K562 (cell line): ENCODE data around the gene ATP6V1F. TPM values are rescaled to one million over a fixed set of nuclear protein-coding genes. Genes with fewer than 3 reads are reported as not detected.

Source experiments
- ATAC-seq: fragments of 200-7000 bp; cut with Tn5 transposase; 3 replicates; pipeline ENCODE4 v1.9.1; 2020; ENCODE audit warnings: moderate library complexity
- BruUV-seq: library from RNA; stranded (reverse); fragments of 400-500 nt; replicated peaks from 2 replicates; lab custom pipeline; 2021; lab: Mats Ljungman, UMichigan
- CTCF ChIA-PET: fragments of 300-600 bp; formaldehyde crosslinking; extraction: SDS; loops from one replicate; lab custom pipeline; 2021; ENCODE audit warnings: low intra/inter-chr PET ratio; lab: Yijun Ruan, JAX
- POLR2A ChIA-PET: fragments of 300-600, 350-650 bp; sonication (Branson Sonifier 250); formaldehyde crosslinking; extraction: SDS; loops from one replicate; lab custom pipeline; 2021; ENCODE audit warnings: antibody characterized with exemption, inconsistent platforms; lab: Yijun Ruan, JAX
- DNase-seq, 4 experiments: peaks; one replicate each; pipeline versions ENCODE4 v3.0.0 to v3.0.0-alpha.2; 2011 to 2018; ENCODE audit warnings: low spot score in 3 of 4, mixed read lengths in 3 of 4; ENCODE audit errors: extremely low read depth in 1 of 4
- FAIRE-seq: peaks from 2 replicates; lab custom pipeline; 2011; peaks lifted over from hg19 to GRCh38; lab: Jason Lieb, UNC
- H2AFZ ChIP-seq: 2 replicates; pipeline ENCODE4 v1.6.0; 2011; ENCODE audit warnings: low read depth, low read length, control low read depth, inconsistent platforms
- H3K27ac ChIP-seq: fragments of 200-600 bp; 3 replicates; pipeline ENCODE4 v1.8.0; 2011; ENCODE audit warnings: low read depth, mild to moderate bottlenecking, control low read depth, inconsistent platforms, low read length, moderate library complexity, mixed read lengths; ENCODE audit errors: extremely low read depth
- H3K27me3 ChIP-seq, 2 experiments: fragments of 300-600 bp in 1 of 2; 2 replicates in 1 of 2; 3 replicates in 1 of 2; pipeline versions ENCODE4 v1.6.0 to v1.8.0; 2011; ENCODE audit warnings: inconsistent platforms in 2 of 2, low read length in 2 of 2, mild to moderate bottlenecking in 1 of 2, mixed read lengths in 1 of 2, moderate library complexity in 1 of 2; ENCODE audit not compliant: control insufficient read depth in 2 of 2, insufficient read depth in 2 of 2
- H3K36me3 ChIP-seq: fragments of 300-600 bp; 3 replicates; pipeline ENCODE4 v1.8.0; 2011; ENCODE audit warnings: mild to moderate bottlenecking, low read length, inconsistent platforms; ENCODE audit not compliant: control insufficient read depth, insufficient read depth
- H3K4me1 ChIP-seq, 2 experiments: fragments of 200-600 bp in 1 of 2; replicated peaks in 1 of 2; 2 replicates in 1 of 2; 3 replicates in 1 of 2; pipeline versions ENCODE4 v1.5.1 to v1.8.0; 2011; ENCODE audit warnings: inconsistent platforms in 2 of 2, low read length in 2 of 2, mild to moderate bottlenecking in 1 of 2, mixed read lengths in 1 of 2, moderate library complexity in 1 of 2; ENCODE audit not compliant: control insufficient read depth in 2 of 2, insufficient read depth in 2 of 2
- H3K4me2 ChIP-seq: 2 replicates; pipeline ENCODE4 v1.6.1; 2011; ENCODE audit warnings: low read length, control low read depth, inconsistent platforms, mixed read lengths; ENCODE audit not compliant: insufficient read depth
- H3K4me3 ChIP-seq: fragments of 200-600 bp; sonication (generic), shearing (Covaris generic); 2 replicates; pipeline ENCODE4 v1.5.1; 2016; ENCODE audit warnings: control low read depth, inconsistent platforms
- H3K79me2 ChIP-seq: fragments of 200-600 bp; 3 replicates; pipeline ENCODE4 v1.8.0; 2011; ENCODE audit warnings: low read length, inconsistent platforms; ENCODE audit not compliant: control insufficient read depth, insufficient read depth
- H3K9ac ChIP-seq, 2 experiments: 2 replicates each; pipeline versions ENCODE4 v1.6.0 to v1.6.1; 2011; ENCODE audit warnings: low read depth in 2 of 2, low read length in 2 of 2, control low read depth in 1 of 2, inconsistent platforms in 1 of 2, mild to moderate bottlenecking in 1 of 2, mixed read lengths in 1 of 2; ENCODE audit not compliant: insufficient read depth in 1 of 2
- H3K9me1 ChIP-seq: one replicate; pipeline ENCODE4 v1.6.0; 2011; ENCODE audit warnings: inconsistent platforms, mild to moderate bottlenecking, low read length, moderate library complexity; ENCODE audit not compliant: control insufficient read depth, insufficient read depth
- H3K9me3 ChIP-seq: replicated peaks from 2 replicates; pipeline ENCODE4 v1.5.1; 2011; ENCODE audit warnings: low read depth, low read length, inconsistent platforms; ENCODE audit not compliant: control insufficient read depth, insufficient read depth
- H4K20me1 ChIP-seq: replicated peaks from 2 replicates; pipeline ENCODE4 v1.6.1; 2011; ENCODE audit warnings: low read length, inconsistent platforms, mixed read lengths; ENCODE audit not compliant: control insufficient read depth, insufficient read depth
- CREB1 ChIP-seq, 2 experiments: sonication (generic) in 1 of 2; formaldehyde crosslinking in 1 of 2; IDR thresholded peaks; 2 replicates each; pipeline versions ENCODE4 v1.6.1 to v1.8.0; 2012 to 2022; ENCODE audit warnings: inconsistent platforms in 1 of 2, mild to moderate bottlenecking in 1 of 2, missing genetic modification reagents in 1 of 2, moderate library complexity in 1 of 2
- ESRRB ChIP-seq: fragments of 250-450 bp; sonication (Bioruptor Pico); IDR thresholded peaks from 2 replicates; pipeline ENCODE4 v1.5.0; 2020; ENCODE audit warnings: mild to moderate bottlenecking, moderate library complexity, borderline replicate concordance
- FOXA3 ChIP-seq, 2 experiments: fragments of 450-650 bp in 1 of 2; sonication (generic) in 1 of 2; formaldehyde crosslinking; IDR thresholded peaks in 1 of 2; conservative IDR thresholded peaks in 1 of 2; 2 replicates each; pipeline versions ENCODE4 v1.4.0 to v1.8.0; 2020 to 2022; ENCODE audit warnings: mild to moderate bottlenecking in 2 of 2, missing genetic modification reagents in 1 of 2
- HDAC2 ChIP-seq: fragments of 450-650 bp; IDR thresholded peaks from 2 replicates; pipeline ENCODE4 v1.6.1; 2016; ENCODE audit warnings: mild to moderate bottlenecking
- HDGF ChIP-seq: fragments of 450-650 bp; IDR thresholded peaks from 2 replicates; pipeline ENCODE4 v1.6.1; 2016
- HLTF ChIP-seq: fragments of 450-650 bp; IDR thresholded peaks from 2 replicates; pipeline ENCODE4 v1.6.1; 2016
- MYBL2 ChIP-seq, 2 experiments: fragments of 450-650 bp in 1 of 2; sonication (generic) in 1 of 2; formaldehyde crosslinking in 1 of 2; IDR thresholded peaks; 2 replicates each; pipeline versions ENCODE4 v1.6.1 to v1.8.1; 2017 to 2022; ENCODE audit warnings: borderline replicate concordance in 1 of 2, inconsistent platforms in 1 of 2, low read depth in 1 of 2, mild to moderate bottlenecking in 1 of 2, missing genetic modification reagents in 1 of 2, moderate library complexity in 1 of 2
- NONO ChIP-seq, 2 experiments: fragments of 200-400 bp in 1 of 2; fragments of 450-650 bp in 1 of 2; formaldehyde crosslinking in 1 of 2; IDR thresholded peaks; 2 replicates each; pipeline ENCODE4 v1.6.1; 2017; ENCODE audit warnings: low read depth in 2 of 2, mild to moderate bottlenecking in 2 of 2, moderate library complexity in 2 of 2, low read length in 1 of 2
- ZBTB9 ChIP-seq: fragments of 450-650 bp; formaldehyde crosslinking; IDR thresholded peaks from 2 replicates; pipeline ENCODE4 v1.4.0; 2020; ENCODE audit warnings: mild to moderate bottlenecking, moderate library complexity
- ZC3H4 ChIP-seq: sonication (generic); formaldehyde crosslinking; IDR thresholded peaks from 2 replicates; pipeline ENCODE4 v1.9.0; 2021; ENCODE audit warnings: missing genetic modification reagents, borderline replicate concordance
- ZNF778 ChIP-seq: fragments of 450-650 bp; formaldehyde crosslinking; IDR thresholded peaks from 2 replicates; pipeline ENCODE4 v1.4.0; 2020; ENCODE audit warnings: mild to moderate bottlenecking, moderate library complexity
- WGBS: fragments of 100-300 bp; shearing (Covaris generic); methylation state at CpG from one replicate; pipeline ENCODE4 v1.1.6; 2016; ENCODE audit warnings: low coverage, mixed read lengths; ENCODE audit not compliant: insufficient coverage; ENCODE audit errors: missing lambda C conversion rate; 5-methylcytosine and 5-hydroxymethylcytosine counted together
- in situ Hi-C: fragments of 300-500 bp; cut with MboI; formaldehyde crosslinking; loops from 4 replicates; pipeline ENCODE4 v1.15.0; 2018; ENCODE audit warnings: inconsistent platforms, mixed read lengths
- intact Hi-C: fragments of 100-400 bp; cut with micrococcal nuclease; formaldehyde crosslinking; loops from 2 replicates; pipeline ENCODE4 v1.14.2; 2022
- polyA plus RNA-seq, 8 experiments: library from polyadenylated mRNA; depleted of rRNA in 4 of 8; stranded (reverse) in 5 of 8; unstranded in 3 of 8; fragments of >200 nt; fragmentation: Nextera tagmentation in 2 of 8; fragmentation: Illumina TruSeq in 1 of 8; extraction: Ambion mirVana in 2 of 8; extraction: Trizol in 1 of 8; gene quantifications; 2 replicates each; pipeline versions ENCODE4 v1.2.1 to v1.2.3, GENCODE V29; 2011 to 2014; ENCODE audit warnings: inconsistent platforms in 1 of 8, missing spikeins in 1 of 8
- total RNA-seq, 7 experiments: library from RNA; depleted of rRNA in 6 of 7; stranded (reverse); fragments of >200 nt in 6 of 7; fragmentation: Illumina TruSeq in 2 of 7; extraction: Trizol in 2 of 7; gene quantifications; 2 replicates each; pipeline versions ENCODE4 v1.2.1 to v1.2.3, GENCODE V29; 2011 to 2021; ENCODE audit warnings: low replicate concordance in 1 of 7
- TF ChIP-seq, protein P1 (sequence below): IDR thresholded peaks from 2 replicates; pipeline ENCODE4 v1.6.1; 2016; ENCODE audit warnings: missing genetic modification characterization, missing compliant biosample characterization
- TF ChIP-seq, protein P2 (sequence below): sonication (generic); formaldehyde crosslinking; IDR thresholded peaks from 2 replicates; pipeline ENCODE4 v1.8.1; 2023; ENCODE audit warnings: mild to moderate bottlenecking, missing genetic modification reagents, moderate library complexity
- TF ChIP-seq, protein P3 (sequence below): fragments of 150-350 bp; IDR thresholded peaks from 2 replicates; pipeline ENCODE4 v1.6.1; 2014; ENCODE audit warnings: low read depth, mild to moderate bottlenecking, low read length, borderline replicate concordance

ATP6V1F gene
- total and polyA plus RNA-seq, 9 of the 15 experiments (the other 6 are each of a cell fraction or from before 2014, with no cell fraction given): 206 to 1,123 (median 542) TPM

DNA sequence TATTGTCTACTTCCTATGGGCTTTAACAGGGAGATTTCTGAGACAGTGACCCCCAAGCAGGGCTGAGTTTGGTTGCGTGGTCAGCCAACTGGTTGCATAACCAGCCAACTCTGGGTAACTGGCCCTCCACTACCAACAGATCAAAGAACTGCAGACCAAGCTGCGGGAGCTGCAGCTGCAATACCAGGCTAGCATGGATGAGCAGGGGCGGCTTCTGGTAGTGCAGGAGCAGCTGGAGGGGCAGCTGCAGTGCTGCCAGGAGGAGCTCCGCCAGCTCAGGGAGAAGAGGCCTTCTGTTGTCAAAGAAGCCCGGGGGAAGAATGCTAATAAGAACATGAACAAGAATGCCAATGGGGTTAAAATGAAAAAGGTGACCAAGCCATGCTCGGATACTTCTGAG lies 48.2 kb upstream of the ATP6V1F start:
- Histone ChIP-seq H3K4me2 (no peak overlapping the region), H3K27ac (no peak overlapping the region), H3K79me2 (no peaks in the 10 kb centered on the region), H4K20me1 (no peaks in the 10 kb centered on the region), H2AFZ (no peak overlapping the region), H3K9ac (peak overlapping the region in 1 of 2 experiments; percentile 11; a peak in 2 of 4 replicates), H3K27me3 (no peaks in the 10 kb centered on the region), H3K4me3 (no peak overlapping the region), H3K9me3 (no peaks in the 10 kb centered on the region), H3K9me1 (peaks cover 6% of the 10 kb centered on the region), H3K36me3 (peaks cover 24% of the 10 kb centered on the region), H3K4me1 (peaks cover 26 to 33% of the 10 kb centered on the region in 2 experiments; a peak in 4 of 5 replicates)
- WGBS: 79% methylated on average over 6 of the region's 6 CpGs
- FAIRE-seq: no peak
- DNase-seq: no peak
- POLR2A ChIA-PET: interaction anchor here (0.6 to 4.7 kb wide), 4 partner anchors 8 to 396 kb away, joined by 3 to 20 read pairs (median 6); partner anchors contain the start of gene CALU
- no peak for ATAC-seq
- intact Hi-C loops: no loop called here
- in situ Hi-C loops: no loop called here
- BruUV-seq: no TSS peak
- CTCF ChIA-PET: no interaction called here
- TF ChIP-seq, protein P1, sequence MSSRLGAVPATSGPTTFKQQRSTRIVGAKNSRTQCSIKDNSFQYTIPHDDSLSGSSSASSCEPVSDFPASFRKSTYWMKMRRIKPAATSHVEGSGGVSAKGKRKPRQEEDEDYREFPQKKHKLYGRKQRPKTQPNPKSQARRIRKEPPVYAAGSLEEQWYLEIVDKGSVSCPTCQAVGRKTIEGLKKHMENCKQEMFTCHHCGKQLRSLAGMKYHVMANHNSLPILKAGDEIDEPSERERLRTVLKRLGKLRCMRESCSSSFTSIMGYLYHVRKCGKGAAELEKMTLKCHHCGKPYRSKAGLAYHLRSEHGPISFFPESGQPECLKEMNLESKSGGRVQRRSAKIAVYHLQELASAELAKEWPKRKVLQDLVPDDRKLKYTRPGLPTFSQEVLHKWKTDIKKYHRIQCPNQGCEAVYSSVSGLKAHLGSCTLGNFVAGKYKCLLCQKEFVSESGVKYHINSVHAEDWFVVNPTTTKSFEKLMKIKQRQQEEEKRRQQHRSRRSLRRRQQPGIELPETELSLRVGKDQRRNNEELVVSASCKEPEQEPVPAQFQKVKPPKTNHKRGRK (tag): no peak
- no peak for TF ChIP-seq NONO (IDR thresholded peaks at IDR 0.05; ENCODE audit: low read depth in 2 of 2, low read length in 1 of 2)
- TF ChIP-seq, protein P2, sequence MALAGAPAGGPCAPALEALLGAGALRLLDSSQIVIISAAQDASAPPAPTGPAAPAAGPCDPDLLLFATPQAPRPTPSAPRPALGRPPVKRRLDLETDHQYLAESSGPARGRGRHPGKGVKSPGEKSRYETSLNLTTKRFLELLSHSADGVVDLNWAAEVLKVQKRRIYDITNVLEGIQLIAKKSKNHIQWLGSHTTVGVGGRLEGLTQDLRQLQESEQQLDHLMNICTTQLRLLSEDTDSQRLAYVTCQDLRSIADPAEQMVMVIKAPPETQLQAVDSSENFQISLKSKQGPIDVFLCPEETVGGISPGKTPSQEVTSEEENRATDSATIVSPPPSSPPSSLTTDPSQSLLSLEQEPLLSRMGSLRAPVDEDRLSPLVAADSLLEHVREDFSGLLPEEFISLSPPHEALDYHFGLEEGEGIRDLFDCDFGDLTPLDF (CRISPR knock-in tag): no peak
- TF ChIP-seq, protein P3, sequence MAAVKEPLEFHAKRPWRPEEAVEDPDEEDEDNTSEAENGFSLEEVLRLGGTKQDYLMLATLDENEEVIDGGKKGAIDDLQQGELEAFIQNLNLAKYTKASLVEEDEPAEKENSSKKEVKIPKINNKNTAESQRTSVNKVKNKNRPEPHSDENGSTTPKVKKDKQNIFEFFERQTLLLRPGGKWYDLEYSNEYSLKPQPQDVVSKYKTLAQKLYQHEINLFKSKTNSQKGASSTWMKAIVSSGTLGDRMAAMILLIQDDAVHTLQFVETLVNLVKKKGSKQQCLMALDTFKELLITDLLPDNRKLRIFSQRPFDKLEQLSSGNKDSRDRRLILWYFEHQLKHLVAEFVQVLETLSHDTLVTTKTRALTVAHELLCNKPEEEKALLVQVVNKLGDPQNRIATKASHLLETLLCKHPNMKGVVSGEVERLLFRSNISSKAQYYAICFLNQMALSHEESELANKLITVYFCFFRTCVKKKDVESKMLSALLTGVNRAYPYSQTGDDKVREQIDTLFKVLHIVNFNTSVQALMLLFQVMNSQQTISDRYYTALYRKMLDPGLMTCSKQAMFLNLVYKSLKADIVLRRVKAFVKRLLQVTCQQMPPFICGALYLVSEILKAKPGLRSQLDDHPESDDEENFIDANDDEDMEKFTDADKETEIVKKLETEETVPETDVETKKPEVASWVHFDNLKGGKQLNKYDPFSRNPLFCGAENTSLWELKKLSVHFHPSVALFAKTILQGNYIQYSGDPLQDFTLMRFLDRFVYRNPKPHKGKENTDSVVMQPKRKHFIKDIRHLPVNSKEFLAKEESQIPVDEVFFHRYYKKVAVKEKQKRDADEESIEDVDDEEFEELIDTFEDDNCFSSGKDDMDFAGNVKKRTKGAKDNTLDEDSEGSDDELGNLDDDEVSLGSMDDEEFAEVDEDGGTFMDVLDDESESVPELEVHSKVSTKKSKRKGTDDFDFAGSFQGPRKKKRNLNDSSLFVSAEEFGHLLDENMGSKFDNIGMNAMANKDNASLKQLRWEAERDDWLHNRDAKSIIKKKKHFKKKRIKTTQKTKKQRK: no peak
- no peak for TF ChIP-seq ZC3H4 (CRISPR knock-in tag)
- TF ChIP-seq MYBL2 (IDR thresholded peaks at IDR 0.05; ENCODE audit: low read depth): no peak
- TF ChIP-seq MYBL2 (CRISPR knock-in tag; IDR thresholded peaks at IDR 0.05; ENCODE audit: borderline replicate concordance): no peak
- TF ChIP-seq FOXA3 (CRISPR knock-in tag; conservative IDR thresholded peaks at IDR 0.05 in 1 of 2, IDR thresholded peaks at IDR 0.05 in 1 of 2): no peak
- no peak for TF ChIP-seq ESRRB (CRISPR knock-in tag)
- no peak for TF ChIP-seq ZNF778 (CRISPR knock-in tag)
- TF ChIP-seq HDAC2: no peak
- no peak for TF ChIP-seq ZBTB9 (CRISPR knock-in tag)
- no peak for TF ChIP-seq CREB1 (IDR thresholded peaks at IDR 0.05)
- no peak for TF ChIP-seq CREB1 (CRISPR knock-in tag; IDR thresholded peaks at IDR 0.05)
- TF ChIP-seq HLTF: no peak
- TF ChIP-seq HDGF: no peak
